GM15510 (cell line): ENCODE measurements around the gene ACAD10.

Source experiments
- POLR2A ChIP-seq: IDR thresholded peaks from 3 replicates; pipeline ENCODE4 v1.6.1; 2011; ENCODE audit warnings: borderline replicate concordance; ENCODE audit not compliant: insufficient read length; ENCODE audit errors: extremely low read depth

The ACAD10 gene

GRCh38 chr12:111781085-111781658 is 95.3 kb downstream of the ACAD10 start:
- TF ChIP-seq POLR2A: no peak

- TF ChIP-seq POLR2A: no peak
Measured at GRCh38 chr12:111783046-111783445, 97.2 kb downstream of the ACAD10 start.

- no peak for TF ChIP-seq POLR2A
Measured at GRCh38 chr12:111784953-111785352, 99.1 kb downstream of the ACAD10 start.

- TF ChIP-seq POLR2A: no peak
Measured at GRCh38 chr12:111785651-111786050, 99.8 kb downstream of the ACAD10 start.

- TF ChIP-seq POLR2A: no peak
Measured at GRCh38 chr12:111788178-111788654, 102.4 kb downstream of the ACAD10 start.

- TF ChIP-seq POLR2A: no peak
Measured at GRCh38 chr12:111789779-111790178, 103.9 kb downstream of the ACAD10 start.

- no peak for TF ChIP-seq POLR2A
Measured at GRCh38 chr12:111791507-111791906, 105.7 kb downstream of the ACAD10 start.

- TF ChIP-seq POLR2A: no peak
Measured at GRCh38 chr12:111792155-111792855, 106.5 kb downstream of the ACAD10 start.

GRCh38 chr12:111792856-111793235 is 107.0 kb downstream of the ACAD10 start:
- TF ChIP-seq POLR2A: no peak

- TF ChIP-seq POLR2A: no peak
Measured at GRCh38 chr12:111798182-111798581, 112.3 kb downstream of the ACAD10 start.

GRCh38 chr12:111799758-111800157 is 113.9 kb downstream of the ACAD10 start:
- no peak for TF ChIP-seq POLR2A

- no peak for TF ChIP-seq POLR2A
Measured at GRCh38 chr12:111803038-111803626, 117.3 kb downstream of the ACAD10 start.

- TF ChIP-seq POLR2A: no peak
Measured at GRCh38 chr12:111803851-111804250, 118.0 kb downstream of the ACAD10 start.

- no peak for TF ChIP-seq POLR2A
Measured at GRCh38 chr12:111806304-111806703, 120.5 kb downstream of the ACAD10 start.
